Fibroblast of lung (primary cell): ENCODE data around the gene SDHC.

ENCODE experiments used
- CTCF ChIP-seq, 2 donors: IDR thresholded peaks in 1 of 2; conservative IDR thresholded peaks in 1 of 2; 1 replicate in 1 of 2; 2 replicates in 1 of 2; pipeline ENCODE4 v1.5.1; 2011 to 2012; ENCODE audit warnings: low read length in 2 of 2, control low read depth in 1 of 2, inconsistent platforms in 1 of 2, low read depth in 1 of 2, mild to moderate bottlenecking in 1 of 2
- EZH2 ChIP-seq: IDR thresholded peaks from 2 replicates; pipeline ENCODE4 v1.5.1; 2012; ENCODE audit warnings: low read length, control low read depth, mild to moderate bottlenecking; ENCODE audit errors: missing control alignments

GRCh38 chr1:161342177-161342576 is 28.0 kb downstream of the SDHC start:
- TF ChIP-seq EZH2 (no peak), CTCF (conservative IDR thresholded peaks at IDR 0.05 in 1 of 2, IDR thresholded peaks at IDR 0.05 in 1 of 2; ENCODE audit: low read depth in 1 of 2, low read length in 2 of 2) (no peak)
